SH-SY5Y (cell line): ENCODE results near the gene MLIP.

Experiments used
- GATA2 ChIP-seq: IDR thresholded peaks from 2 replicates; pipeline ENCODE4 v1.6.1; 2011; ENCODE audit warnings: mild to moderate bottlenecking, low read depth, low read length
- GATA3 ChIP-seq: IDR thresholded peaks from 2 replicates; pipeline ENCODE4 v1.6.1; 2011; ENCODE audit warnings: low read depth, mild to moderate bottlenecking, low read length, moderate library complexity

- TF ChIP-seq GATA3 (no peak), GATA2 (no peak)
Measured at GRCh38 chr6:54193560-54193959, 82.3 kb downstream of the MLIP start.
